GM12801 (cell line): Measurements from ENCODE around the gene LRFN2.

ENCODE experiments used
- TF ChIP-seq, protein P1 (sequence below): IDR thresholded peaks from one replicate; pipeline ENCODE4 v1.5.1; 2011; ENCODE audit warnings: control low read depth; ENCODE audit not compliant: insufficient read length; ENCODE audit errors: extremely low read depth

Gene LRFN2

DNA sequence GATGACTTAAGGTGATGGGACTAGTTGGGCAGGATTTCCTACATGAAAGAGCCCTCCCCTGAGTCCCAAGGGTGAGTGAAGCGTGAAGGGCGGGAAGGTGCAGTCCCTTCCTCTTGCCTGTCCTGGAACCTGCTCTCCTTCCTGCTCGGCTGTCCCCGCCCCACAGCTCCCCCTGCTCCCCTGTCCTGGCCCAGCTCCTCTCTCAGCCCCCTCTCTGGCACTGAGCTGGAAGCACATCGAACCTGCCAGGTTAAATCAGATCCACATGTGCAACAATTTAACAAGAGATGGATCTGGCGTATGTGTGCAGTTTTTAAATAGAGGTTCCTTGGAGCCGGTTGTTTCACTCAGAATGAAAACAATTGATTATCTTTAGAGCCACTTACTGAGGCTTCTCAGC, 95.0 kb downstream of the LRFN2 start:
- TF ChIP-seq, protein P1, sequence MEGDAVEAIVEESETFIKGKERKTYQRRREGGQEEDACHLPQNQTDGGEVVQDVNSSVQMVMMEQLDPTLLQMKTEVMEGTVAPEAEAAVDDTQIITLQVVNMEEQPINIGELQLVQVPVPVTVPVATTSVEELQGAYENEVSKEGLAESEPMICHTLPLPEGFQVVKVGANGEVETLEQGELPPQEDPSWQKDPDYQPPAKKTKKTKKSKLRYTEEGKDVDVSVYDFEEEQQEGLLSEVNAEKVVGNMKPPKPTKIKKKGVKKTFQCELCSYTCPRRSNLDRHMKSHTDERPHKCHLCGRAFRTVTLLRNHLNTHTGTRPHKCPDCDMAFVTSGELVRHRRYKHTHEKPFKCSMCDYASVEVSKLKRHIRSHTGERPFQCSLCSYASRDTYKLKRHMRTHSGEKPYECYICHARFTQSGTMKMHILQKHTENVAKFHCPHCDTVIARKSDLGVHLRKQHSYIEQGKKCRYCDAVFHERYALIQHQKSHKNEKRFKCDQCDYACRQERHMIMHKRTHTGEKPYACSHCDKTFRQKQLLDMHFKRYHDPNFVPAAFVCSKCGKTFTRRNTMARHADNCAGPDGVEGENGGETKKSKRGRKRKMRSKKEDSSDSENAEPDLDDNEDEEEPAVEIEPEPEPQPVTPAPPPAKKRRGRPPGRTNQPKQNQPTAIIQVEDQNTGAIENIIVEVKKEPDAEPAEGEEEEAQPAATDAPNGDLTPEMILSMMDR = no peak

DNA sequence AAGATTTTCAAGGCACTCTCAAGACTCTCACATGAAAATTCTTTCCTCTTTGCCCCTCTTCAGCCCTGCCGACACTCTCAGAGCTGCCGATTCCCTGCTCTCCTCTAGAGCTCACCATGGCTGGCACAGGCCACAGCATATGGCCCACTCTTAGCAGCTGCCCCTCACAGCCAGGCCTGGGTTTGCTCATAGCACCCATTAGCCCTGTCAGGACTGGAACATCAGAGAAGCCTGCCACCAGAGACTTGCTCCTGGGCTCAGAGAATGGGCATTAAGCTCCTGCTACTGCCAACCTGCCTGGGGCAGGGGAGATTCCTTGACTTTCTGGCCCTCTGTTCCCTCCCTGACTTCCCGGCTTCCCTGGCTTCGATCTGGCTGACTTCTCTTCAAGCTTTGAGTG, 96.7 kb downstream of the LRFN2 start:
- TF ChIP-seq, protein P1 = no peak

DNA sequence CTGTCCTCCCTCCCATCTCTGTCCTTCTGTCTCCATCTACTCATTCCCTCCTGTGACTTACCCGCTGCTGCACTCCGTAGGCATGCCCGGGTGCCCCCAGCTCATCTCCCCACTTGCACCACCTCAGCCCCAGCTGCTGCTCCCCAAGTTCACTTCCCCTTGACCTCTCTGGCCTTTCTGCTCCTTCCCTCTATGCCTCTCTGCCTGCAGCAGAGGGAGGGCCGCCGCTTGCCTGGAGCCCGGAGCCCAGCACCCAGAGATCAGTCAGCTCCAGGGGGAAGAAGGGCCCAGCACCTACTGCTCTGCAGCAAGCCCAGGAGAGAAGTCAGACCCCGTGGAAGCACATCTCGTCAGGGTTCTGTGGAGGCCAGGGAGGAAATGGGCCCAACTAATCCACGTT, 97.4 kb downstream of the LRFN2 start:
- TF ChIP-seq, protein P1 = no peak

DNA sequence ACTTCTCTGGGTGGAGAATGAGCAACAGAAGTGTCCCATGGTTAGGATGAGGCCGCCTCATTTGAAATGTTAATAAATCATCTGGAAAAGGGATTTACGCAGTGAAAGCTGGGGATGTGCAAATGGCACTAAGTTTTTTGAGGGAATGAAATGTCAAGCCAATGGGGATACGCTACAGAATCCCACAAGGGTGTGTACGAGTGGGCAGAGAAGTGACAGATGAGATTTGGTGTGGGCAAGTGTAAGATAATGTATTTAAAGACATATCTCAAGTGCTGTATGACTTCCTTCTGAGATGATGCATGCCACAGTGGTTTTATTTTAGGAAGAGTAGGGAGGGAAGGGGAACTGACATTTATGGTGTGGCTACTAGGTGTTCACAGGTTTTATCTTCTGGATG, 100.6 kb downstream of the LRFN2 start:
- TF ChIP-seq, protein P1 = no peak

DNA sequence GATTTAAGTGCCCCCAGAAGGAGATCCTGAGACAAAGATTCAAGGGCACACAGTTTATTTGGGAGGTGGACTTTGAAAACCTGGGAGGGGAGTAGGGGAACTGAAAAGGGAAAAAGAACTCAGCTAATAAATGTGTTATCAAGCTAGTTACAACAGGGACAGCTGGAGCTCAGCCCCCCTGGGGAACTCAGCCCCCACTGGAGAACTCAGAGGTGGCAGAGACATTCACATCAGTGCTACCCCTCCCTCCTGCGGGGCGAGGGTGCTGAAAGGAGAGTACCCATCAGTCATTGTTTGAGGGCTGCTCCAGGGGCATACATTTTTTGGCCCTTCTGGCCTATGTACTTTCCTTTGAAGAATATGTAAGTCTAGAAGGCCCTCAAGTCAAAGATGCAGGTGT, 101.4 kb downstream of the LRFN2 start:
- TF ChIP-seq, protein P1 = no peak

DNA sequence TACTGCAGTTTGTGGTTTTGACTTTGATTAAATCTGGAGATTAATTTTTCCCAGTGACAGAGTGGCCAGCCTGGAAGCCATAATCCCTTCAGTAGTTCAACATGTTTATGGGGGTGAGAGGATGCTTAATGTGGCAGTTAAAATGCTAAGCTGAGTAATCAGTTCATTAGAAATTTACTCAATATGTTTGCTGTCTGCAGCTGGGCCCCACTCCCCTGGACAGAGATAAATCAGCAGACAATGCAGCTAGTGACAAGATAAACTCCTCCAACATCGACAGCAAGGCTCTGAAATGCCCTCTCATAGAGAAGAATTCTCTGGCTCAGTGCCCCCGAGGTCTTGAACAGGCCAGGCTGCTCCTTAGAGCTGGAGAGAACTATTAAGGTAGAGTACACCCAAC, 101.9 kb downstream of the LRFN2 start:
- TF ChIP-seq, protein P1 = no peak

DNA sequence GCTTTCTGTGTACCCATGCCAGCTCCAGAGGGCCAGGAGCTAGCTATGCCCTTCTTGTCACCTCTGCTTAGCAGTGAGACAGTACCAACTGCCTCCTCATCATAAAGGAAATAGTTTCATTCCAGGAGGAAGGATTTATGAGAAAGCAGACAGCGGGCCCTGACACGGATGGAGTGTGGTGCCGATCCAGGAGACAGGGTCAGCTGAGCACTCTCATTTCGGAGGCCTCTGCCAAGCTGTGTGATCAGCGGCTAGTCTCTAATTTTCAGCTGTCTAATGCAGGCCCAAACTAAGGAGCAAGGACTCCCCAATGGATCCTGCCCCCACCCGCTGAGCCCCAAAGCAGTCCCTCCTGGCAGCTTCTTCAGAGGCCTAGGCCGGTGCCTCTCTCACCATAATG, 103.1 kb downstream of the LRFN2 start:
- TF ChIP-seq, protein P1 = no peak

DNA sequence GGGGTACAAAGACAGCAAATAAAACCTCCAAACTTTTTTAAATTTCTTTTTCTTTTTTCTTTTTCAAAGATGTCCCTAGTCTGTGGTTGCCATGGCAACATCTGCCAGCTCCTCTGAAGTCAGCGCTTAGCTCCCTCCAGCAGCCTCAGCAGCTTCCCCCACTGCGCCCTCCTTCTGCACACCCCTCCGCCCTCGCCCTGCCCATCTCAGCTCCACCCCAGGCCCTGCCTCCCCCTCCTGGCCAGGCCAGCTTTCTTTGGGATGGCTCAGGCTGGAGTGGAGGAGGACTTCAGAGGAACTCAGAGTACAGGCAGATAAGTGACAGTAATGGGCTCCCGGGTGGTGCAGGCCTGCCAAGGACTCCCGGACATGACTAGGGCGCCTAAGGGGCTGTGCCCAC, 104.6 kb downstream of the LRFN2 start:
- TF ChIP-seq, protein P1 = no peak
